SU-DHL-6 (cell line): ENCODE measurements around the gene SUPT3H.

Source experiments
- H2AFZ ChIP-seq: fragments of 200-600 bp; sonication (generic); 2 replicates; pipeline ENCODE4 v1.6.1; 2014; ENCODE audit warnings: low read depth, mild to moderate bottlenecking, moderate library complexity, mixed read lengths, antibody characterized with exemption, low read length; ENCODE audit not compliant: severe bottlenecking
- H3F3A ChIP-seq: fragments of 200-600 bp; shearing (Covaris generic); 2 replicates; pipeline ENCODE4 v1.6.0; 2016; ENCODE audit warnings: antibody characterized with exemption, mild to moderate bottlenecking; ENCODE audit not compliant: insufficient read depth
- H3K27ac ChIP-seq: fragments of 200-600 bp; sonication (generic); 2 replicates; pipeline ENCODE4 v1.5.1; 2016; ENCODE audit warnings: low read depth, mild to moderate bottlenecking, low read length, moderate library complexity, mixed read lengths
- H3K27me3 ChIP-seq: fragments of 200-600 bp; sonication (generic), shearing (Covaris generic); 2 replicates; pipeline ENCODE4 v1.6.0; 2014; ENCODE audit warnings: mild to moderate bottlenecking, low read length
- H3K36me3 ChIP-seq: fragments of 200-600 bp; sonication (generic); 2 replicates; pipeline ENCODE4 v1.6.1; 2014; ENCODE audit warnings: mild to moderate bottlenecking, low read length, mixed read lengths
- H3K4me2 ChIP-seq: fragments of 300-600, 200-600 bp; shearing (Covaris generic), sonication (generic); 2 replicates; pipeline ENCODE4 v1.6.0; 2014; ENCODE audit warnings: low read length, low read depth, mild to moderate bottlenecking; ENCODE audit not compliant: poor library complexity, severe bottlenecking
- H3K4me3 ChIP-seq: fragments of 200-600 bp; sonication (generic); 2 replicates; pipeline ENCODE4 v1.5.1; 2014; ENCODE audit warnings: antibody characterized with exemption, low read length, mild to moderate bottlenecking, mixed read lengths; ENCODE audit not compliant: insufficient read depth, poor library complexity, severe bottlenecking
- H3K79me2 ChIP-seq: fragments of 200-600 bp; sonication (generic); 2 replicates; pipeline ENCODE4 v1.6.1; 2014; ENCODE audit warnings: mild to moderate bottlenecking, low read length, moderate library complexity; ENCODE audit not compliant: insufficient read depth
- H3K9ac ChIP-seq: fragments of 200-600 bp; sonication (generic); 2 replicates; pipeline ENCODE4 v1.7.0; 2014; ENCODE audit warnings: mild to moderate bottlenecking, low read length
- H3K9me2 ChIP-seq: fragments of 200-600 bp; sonication (generic); replicated peaks from 2 replicates; pipeline ENCODE4 v1.6.1; 2014; ENCODE audit warnings: low read length; ENCODE audit not compliant: insufficient read depth
- H3K9me3 ChIP-seq: fragments of 200-600 bp; sonication (generic); 2 replicates; pipeline ENCODE4 v1.6.1; 2014; ENCODE audit warnings: low read length, mixed read lengths; ENCODE audit not compliant: insufficient read depth
- H4K20me1 ChIP-seq: fragments of 200-600 bp; sonication (generic); 2 replicates; pipeline ENCODE4 v1.6.1; 2014; ENCODE audit warnings: low read depth, mild to moderate bottlenecking, antibody characterized with exemption, low read length, moderate library complexity, mixed read lengths
- EZH2phosphoT487 ChIP-seq: fragments of 200-600 bp; sonication (generic), shearing (Covaris generic); conservative IDR thresholded peaks from 2 replicates; pipeline ENCODE4 v1.6.1; 2018; ENCODE audit warnings: mild to moderate bottlenecking, antibody characterized with exemption, low read length, moderate library complexity, mixed read lengths
- TF ChIP-seq, protein P1 (sequence below): fragments of 200-600 bp; sonication (generic); IDR thresholded peaks from one replicate; pipeline ENCODE4 v1.5.1; 2017; ENCODE audit warnings: antibody characterized with exemption, mild to moderate bottlenecking, low read length, moderate library complexity; ENCODE audit not compliant: insufficient read depth, poor library complexity, severe bottlenecking

The SUPT3H gene

DNA sequence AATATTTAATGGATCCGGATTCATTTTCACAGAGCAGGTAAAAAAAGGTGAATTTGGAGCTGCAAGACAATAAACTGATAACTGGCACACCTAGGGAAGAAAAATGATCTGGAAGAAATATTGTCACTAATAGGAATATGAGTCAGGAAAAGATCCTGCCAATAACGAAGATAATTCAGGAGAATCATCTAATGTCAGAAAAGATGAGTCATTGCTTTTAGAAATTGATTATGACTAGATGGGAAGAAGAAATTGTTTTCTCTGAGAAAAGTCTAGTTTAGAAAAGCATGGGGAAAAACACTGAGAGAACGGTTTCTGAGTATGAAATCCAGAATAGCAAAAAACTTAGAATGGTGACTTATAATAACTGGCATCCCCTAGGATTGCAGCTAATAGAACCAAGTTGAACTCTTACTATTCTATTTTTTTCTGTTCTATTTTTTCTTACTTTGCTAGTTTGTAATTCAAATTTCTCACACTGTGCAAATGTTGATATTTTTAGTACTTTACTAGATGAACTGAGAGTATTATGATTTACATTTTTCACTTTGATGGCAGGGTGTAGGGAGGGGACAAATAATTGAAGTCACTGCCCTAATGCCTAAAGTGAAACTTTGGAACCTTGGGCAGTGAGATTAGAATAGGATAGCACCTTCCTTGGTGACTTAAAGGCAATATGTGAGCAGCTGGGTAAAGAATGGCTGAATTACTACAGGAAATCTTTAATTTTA, 38.2 kb upstream of the SUPT3H start:
- H3K4me2 ChIP-seq, result no peak overlapping the region

GRCh38 chr6:45415315-45415714, 37.6 kb upstream of the SUPT3H start:
- Histone ChIP-seq H3F3A (no peaks in the 10 kb centered on the region), H3K9me3 (no peaks in the 10 kb centered on the region), H3K27ac (no peak overlapping the region), H3K36me3 (no peaks in the 10 kb centered on the region), H4K20me1 (0 out of 2 replicates have a peak, but pooled peaks cover 4% of the 10 kb centered on the region), H2AFZ (no peak overlapping the region), H3K27me3 (no peaks in the 10 kb centered on the region), H3K9me2 (no peaks in the 10 kb centered on the region), H3K4me2 (no peak overlapping the region), H3K79me2 (no peaks in the 10 kb centered on the region), H3K4me3 (no peak overlapping the region), H3K9ac (no peak overlapping the region)
- TF ChIP-seq, protein P1, sequence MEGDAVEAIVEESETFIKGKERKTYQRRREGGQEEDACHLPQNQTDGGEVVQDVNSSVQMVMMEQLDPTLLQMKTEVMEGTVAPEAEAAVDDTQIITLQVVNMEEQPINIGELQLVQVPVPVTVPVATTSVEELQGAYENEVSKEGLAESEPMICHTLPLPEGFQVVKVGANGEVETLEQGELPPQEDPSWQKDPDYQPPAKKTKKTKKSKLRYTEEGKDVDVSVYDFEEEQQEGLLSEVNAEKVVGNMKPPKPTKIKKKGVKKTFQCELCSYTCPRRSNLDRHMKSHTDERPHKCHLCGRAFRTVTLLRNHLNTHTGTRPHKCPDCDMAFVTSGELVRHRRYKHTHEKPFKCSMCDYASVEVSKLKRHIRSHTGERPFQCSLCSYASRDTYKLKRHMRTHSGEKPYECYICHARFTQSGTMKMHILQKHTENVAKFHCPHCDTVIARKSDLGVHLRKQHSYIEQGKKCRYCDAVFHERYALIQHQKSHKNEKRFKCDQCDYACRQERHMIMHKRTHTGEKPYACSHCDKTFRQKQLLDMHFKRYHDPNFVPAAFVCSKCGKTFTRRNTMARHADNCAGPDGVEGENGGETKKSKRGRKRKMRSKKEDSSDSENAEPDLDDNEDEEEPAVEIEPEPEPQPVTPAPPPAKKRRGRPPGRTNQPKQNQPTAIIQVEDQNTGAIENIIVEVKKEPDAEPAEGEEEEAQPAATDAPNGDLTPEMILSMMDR, result no peak
- TF ChIP-seq EZH2phosphoT487, result no peak

More for the DNA sequence above, 38.2 kb upstream of the SUPT3H start:
- Histone ChIP-seq H3F3A (no peaks in the 10 kb centered on the region), H3K9ac (no peak overlapping the region), H4K20me1 (0 out of 2 replicates have a peak, but pooled peaks cover 4% of the 10 kb centered on the region), H3K36me3 (no peaks in the 10 kb centered on the region), H3K9me2 (no peaks in the 10 kb centered on the region), H3K9me3 (no peaks in the 10 kb centered on the region), H3K4me3 (no peak overlapping the region), H2AFZ (no peak overlapping the region), H3K27me3 (no peaks in the 10 kb centered on the region), H3K27ac (no peak overlapping the region), H3K79me2 (no peaks in the 10 kb centered on the region)
- no peak for TF ChIP-seq EZH2phosphoT487
- TF ChIP-seq, protein P1, result no peak

DNA sequence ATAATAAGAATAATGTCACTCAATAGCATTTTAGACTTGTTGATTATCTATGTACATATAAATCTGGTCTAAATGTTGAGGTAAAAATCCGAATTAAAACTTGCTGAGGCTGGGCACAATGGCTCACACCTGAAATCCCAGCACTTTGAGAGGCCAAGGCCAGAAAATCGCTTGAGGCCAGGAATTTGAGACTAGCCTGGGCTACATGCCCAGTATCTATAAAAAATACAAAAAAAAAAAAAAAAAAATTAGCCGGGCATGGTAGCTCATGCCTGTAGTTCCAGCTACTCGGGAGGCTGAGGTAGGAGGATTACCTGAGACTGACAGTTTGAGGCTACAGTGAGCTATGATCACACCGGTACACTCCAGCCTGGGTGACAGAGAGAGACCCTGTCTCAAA, 34.2 kb upstream of the SUPT3H start:
- Histone ChIP-seq H3K9me3 (no peaks in the 10 kb centered on the region), H3K27ac (no peak overlapping the region), H3F3A (no peaks in the 10 kb centered on the region), H3K27me3 (no peaks in the 10 kb centered on the region), H3K9ac (no peak overlapping the region), H3K4me2 (no peak overlapping the region), H2AFZ (no peak overlapping the region), H3K79me2 (no peaks in the 10 kb centered on the region), H4K20me1 (no peaks in the 10 kb centered on the region), H3K4me3 (no peak overlapping the region), H3K9me2 (no peaks in the 10 kb centered on the region), H3K36me3 (no peaks in the 10 kb centered on the region)
- TF ChIP-seq EZH2phosphoT487, result no peak
- TF ChIP-seq, protein P1, result no peak
